ENCODE data around the gene OR4N5. TPM values are rescaled to one million over a fixed set of nuclear protein-coding genes. Genes with fewer than 3 reads are reported as not detected.
"Not testable (repeated sequence)": the region's sequence is repeated elsewhere in the genome, so short reads cannot be mapped to it uniquely, and the experiment has no call there.

Gene OR4N5, protein sequence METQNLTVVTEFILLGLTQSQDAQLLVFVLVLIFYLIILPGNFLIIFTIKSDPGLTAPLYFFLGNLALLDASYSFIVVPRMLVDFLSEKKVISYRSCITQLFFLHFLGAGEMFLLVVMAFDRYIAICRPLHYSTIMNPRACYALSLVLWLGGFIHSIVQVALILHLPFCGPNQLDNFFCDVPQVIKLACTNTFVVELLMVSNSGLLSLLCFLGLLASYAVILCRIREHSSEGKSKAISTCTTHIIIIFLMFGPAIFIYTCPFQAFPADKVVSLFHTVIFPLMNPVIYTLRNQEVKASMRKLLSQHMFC
- not detected for polyA plus RNA-seq (2013)

DNA sequence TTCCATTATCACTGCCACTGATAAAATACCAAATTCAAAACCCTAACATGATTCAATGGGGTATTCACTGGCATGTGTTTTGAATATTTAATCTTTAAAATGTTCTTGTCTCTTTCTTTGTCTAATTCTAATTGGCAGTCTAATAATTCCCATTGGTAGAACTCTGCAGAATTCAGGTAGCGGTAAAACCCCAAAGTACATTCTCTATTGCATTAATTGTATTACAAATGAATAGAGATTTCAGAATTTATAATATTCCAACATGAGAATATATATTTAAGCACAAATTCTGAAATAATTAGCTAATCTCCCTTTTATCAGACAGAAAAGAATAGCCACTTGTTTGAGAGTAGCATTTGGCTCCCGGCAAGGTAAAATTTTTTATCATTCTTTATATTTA, at the start of gene OR4N5:
Gene OR4N5 (plus strand): TSS at position 301 of the 400 bp plus-strand sequence. CDS start 4,916 bp downstream, outside the sequence.
- no peak for DNase-seq
- WGBS (ENCODE audit: insufficient coverage), result no CpG with 5 or more reads among the region's 2 CpGs
- H3K9me3 ChIP-seq (ENCODE audit: control extremely low read depth in 1 of 5, control insufficient read depth in 4 of 5, insufficient read depth in 2 of 5, low read depth in 1 of 5, low read length in 4 of 5), result peaks cover 0 to 2% (median 0%) of the 10 kb centered on the region in 5 experiments

DNA sequence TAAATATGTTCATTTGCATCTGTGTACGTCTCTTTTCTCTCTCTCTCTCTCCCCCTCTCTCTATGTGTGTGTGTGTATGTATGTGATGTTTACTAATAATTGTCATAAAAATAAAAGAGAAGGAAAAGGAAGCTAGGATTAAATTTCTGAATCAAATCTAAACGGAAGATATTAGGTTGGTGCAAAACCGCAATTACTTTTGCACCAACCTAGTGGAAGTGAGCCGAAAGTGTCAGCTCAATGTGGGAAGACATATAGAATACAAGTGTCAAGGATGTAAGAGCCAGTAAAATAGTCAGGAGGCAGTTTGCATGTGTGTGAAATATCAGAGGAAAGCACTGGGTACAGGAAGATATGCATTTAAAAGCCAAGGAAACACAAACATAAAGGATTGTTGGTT, 46.6 kb upstream of the OR4N5 start:
- CTCF ChIA-PET, result no interaction called here
- POLR2A ChIA-PET, result no interaction called here
- 65% methylated on average over 2 of the region's 4 CpGs for WGBS (ENCODE audit: insufficient coverage)

More for the DNA sequence above, at the start of gene OR4N5:
- no peak within 1 kb of the TSS for H3K4me3 ChIP-seq (ENCODE audit: control insufficient read depth in 1 of 7, extremely low read depth in 1 of 7, insufficient read depth in 4 of 7, low read depth in 2 of 7, low read length in 6 of 7)
- ChIA-PET CTCF (no interaction called here), POLR2A (no interaction called here)
- H3K36me3 ChIP-seq (ENCODE audit: control insufficient read depth in 4 of 4, insufficient read depth in 4 of 4, low read length in 3 of 4), result no peaks in the 10 kb centered on the region
- no peak within 1 kb of the TSS for H3K27ac ChIP-seq (ENCODE audit: insufficient read depth in 1 of 2, low read depth in 1 of 2, low read length in 2 of 2, poor library complexity in 1 of 2, severe bottlenecking in 2 of 2)
- H3K4me1 ChIP-seq (ENCODE audit: control extremely low read depth in 1 of 4, control insufficient read depth in 4 of 4, insufficient read depth in 4 of 4, low read length in 3 of 4), result no peaks in the 10 kb centered on the region
- no peaks in the 10 kb centered on the region for H3K27me3 ChIP-seq (replicated peaks in 2 of 5; ENCODE audit: control insufficient read depth in 4 of 5, insufficient read depth in 5 of 5, low read length in 4 of 5)

DNA sequence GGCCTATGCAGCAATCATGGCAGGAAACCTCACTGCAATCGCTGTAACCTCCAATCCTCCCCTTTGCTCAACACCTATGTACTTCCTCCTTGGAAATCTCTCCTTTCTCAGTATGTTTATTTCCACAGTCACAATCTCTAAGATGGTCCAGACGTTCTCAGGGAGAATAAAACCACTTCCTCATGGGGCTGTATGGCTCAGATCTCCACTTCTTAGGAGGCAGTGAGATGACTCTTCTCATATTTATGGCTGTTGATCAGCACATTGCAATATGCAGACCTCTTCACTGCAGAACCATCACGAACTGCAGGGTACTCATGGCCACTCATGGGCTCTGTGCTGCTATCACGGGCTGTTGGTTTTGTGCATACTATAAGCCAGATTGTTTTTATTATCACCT, 45.2 kb upstream of the OR4N5 start:
- Histone ChIP-seq H3K9me3 (ENCODE audit: control extremely low read depth in 1 of 5, control insufficient read depth in 4 of 5, insufficient read depth in 2 of 5, low read depth in 1 of 5, low read length in 4 of 5) (no peaks in the 10 kb centered on the region), H3K4me3 (ENCODE audit: control insufficient read depth in 1 of 7, extremely low read depth in 1 of 7, insufficient read depth in 4 of 7, low read depth in 2 of 7, low read length in 6 of 7) (no peak overlapping the region), H3K27ac (ENCODE audit: insufficient read depth in 1 of 2, low read depth in 1 of 2, low read length in 2 of 2, poor library complexity in 1 of 2, severe bottlenecking in 2 of 2) (no peak overlapping the region), H3K36me3 (ENCODE audit: control insufficient read depth in 4 of 4, insufficient read depth in 4 of 4, low read length in 3 of 4) (no peaks in the 10 kb centered on the region), H3K4me1 (ENCODE audit: control extremely low read depth in 1 of 4, control insufficient read depth in 4 of 4, insufficient read depth in 4 of 4, low read length in 3 of 4) (no peaks in the 10 kb centered on the region), H3K27me3 (replicated peaks in 2 of 5; ENCODE audit: control insufficient read depth in 4 of 5, insufficient read depth in 5 of 5, low read length in 4 of 5) (no peaks in the 10 kb centered on the region)
- WGBS (ENCODE audit: insufficient coverage), result 35% methylated on average over 4 of the region's 4 CpGs
- peak in 2 of 3 donors; percentile 6 to 8 for DNase-seq
- ChIA-PET CTCF (no interaction called here), POLR2A (no interaction called here)

More for the DNA sequence above, 46.6 kb upstream of the OR4N5 start:
- Histone ChIP-seq H3K9me3 (ENCODE audit: control extremely low read depth in 1 of 5, control insufficient read depth in 4 of 5, insufficient read depth in 2 of 5, low read depth in 1 of 5, low read length in 4 of 5) (no peaks in the 10 kb centered on the region), H3K4me3 (ENCODE audit: control insufficient read depth in 1 of 7, extremely low read depth in 1 of 7, insufficient read depth in 4 of 7, low read depth in 2 of 7, low read length in 6 of 7) (no peak overlapping the region), H3K27me3 (replicated peaks in 2 of 5; ENCODE audit: control insufficient read depth in 4 of 5, insufficient read depth in 5 of 5, low read length in 4 of 5) (no peaks in the 10 kb centered on the region), H3K4me1 (ENCODE audit: control extremely low read depth in 1 of 4, control insufficient read depth in 4 of 4, insufficient read depth in 4 of 4, low read length in 3 of 4) (no peaks in the 10 kb centered on the region), H3K36me3 (ENCODE audit: control insufficient read depth in 4 of 4, insufficient read depth in 4 of 4, low read length in 3 of 4) (no peaks in the 10 kb centered on the region), H3K27ac (ENCODE audit: insufficient read depth in 1 of 2, low read depth in 1 of 2, low read length in 2 of 2, poor library complexity in 1 of 2, severe bottlenecking in 2 of 2) (no peak overlapping the region)
- DNase-seq, result no peak

DNA sequence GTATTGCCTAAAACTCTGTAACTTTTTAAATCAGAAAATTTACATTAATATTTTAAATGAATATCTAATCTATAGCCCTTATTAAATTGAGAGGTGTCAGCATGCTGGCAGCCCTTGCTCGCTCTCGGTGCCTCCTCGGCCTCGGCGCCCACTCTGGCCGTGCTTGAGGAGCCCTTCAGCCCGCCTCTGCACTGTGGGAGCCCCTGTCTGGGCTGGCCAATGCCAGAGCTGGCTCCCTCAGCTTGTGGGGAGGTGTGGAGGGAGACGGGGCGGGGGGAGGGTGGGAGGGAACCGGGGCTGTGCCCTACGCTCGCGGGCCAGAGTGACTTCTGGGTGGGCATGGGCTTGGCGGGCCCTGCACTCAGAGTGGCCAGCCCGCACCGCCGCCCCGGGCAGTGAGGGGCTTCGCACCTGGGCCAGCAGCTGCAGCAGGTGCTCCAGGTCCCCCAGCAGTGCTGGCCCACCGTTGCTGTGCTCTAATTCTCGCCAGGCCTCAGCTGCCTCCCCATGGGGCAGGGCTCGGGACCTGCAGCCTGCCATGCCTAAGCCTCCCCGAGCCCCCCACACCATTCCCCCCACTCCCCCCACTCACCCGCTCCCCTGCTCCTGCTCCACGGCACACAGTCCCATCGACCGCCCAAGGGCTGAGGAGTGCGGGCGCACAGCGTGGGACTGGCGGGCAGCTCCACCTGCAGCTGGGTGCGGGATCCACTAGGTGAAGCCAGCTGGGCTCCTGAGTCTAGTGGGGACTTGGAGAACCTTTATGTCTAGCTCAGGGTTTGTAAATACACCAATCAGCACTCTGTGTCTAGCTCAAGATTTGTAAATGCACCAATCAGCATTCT, 39.5 kb upstream of the OR4N5 start:
- H3K36me3 ChIP-seq (ENCODE audit: control insufficient read depth in 4 of 4, insufficient read depth in 4 of 4, low read length in 3 of 4); H3K9me3 ChIP-seq (ENCODE audit: control extremely low read depth in 1 of 5, control insufficient read depth in 4 of 5, insufficient read depth in 2 of 5, low read depth in 1 of 5, low read length in 4 of 5); CTCF ChIA-PET; H3K4me3 ChIP-seq (ENCODE audit: control insufficient read depth in 1 of 7, extremely low read depth in 1 of 7, insufficient read depth in 4 of 7, low read depth in 2 of 7, low read length in 6 of 7); POLR2A ChIA-PET; H3K4me1 ChIP-seq (ENCODE audit: control extremely low read depth in 1 of 4, control insufficient read depth in 4 of 4, insufficient read depth in 4 of 4, low read length in 3 of 4); H3K27me3 ChIP-seq (replicated peaks in 2 of 5; ENCODE audit: control insufficient read depth in 4 of 5, insufficient read depth in 5 of 5, low read length in 4 of 5); H3K27ac ChIP-seq (ENCODE audit: insufficient read depth in 1 of 2, low read depth in 1 of 2, low read length in 2 of 2, poor library complexity in 1 of 2, severe bottlenecking in 2 of 2); DNase-seq: not testable (repeated sequence)
- WGBS (ENCODE audit: insufficient coverage), result 91% methylated on average over 18 of the region's 32 CpGs

DNA sequence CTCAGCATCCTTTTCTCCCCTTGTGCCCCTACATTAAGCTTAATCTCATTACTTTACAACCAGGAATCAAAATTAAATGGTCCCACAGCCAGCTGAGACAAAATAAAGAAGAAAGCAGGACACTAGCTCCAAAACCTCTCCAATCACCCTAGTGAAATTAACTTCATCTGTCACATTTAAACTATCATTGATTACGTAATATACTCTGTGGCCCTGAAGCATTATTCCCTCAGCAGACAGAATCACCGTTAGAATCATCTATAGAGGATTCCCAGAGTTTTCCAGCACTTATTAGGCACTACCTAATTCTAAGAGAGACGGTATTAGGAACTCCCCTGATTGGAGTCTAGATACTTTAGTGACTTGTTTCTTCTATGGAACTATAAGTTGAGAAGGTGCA, 28.2 kb upstream of the OR4N5 start, which contains the start of gene OR4K17:
Gene OR4K17 (plus strand): TSS at position 302 of the 400 bp plus-strand sequence. CDS start 6,761 bp downstream, outside the sequence.
- POLR2A ChIA-PET, result no interaction called here

DNA sequence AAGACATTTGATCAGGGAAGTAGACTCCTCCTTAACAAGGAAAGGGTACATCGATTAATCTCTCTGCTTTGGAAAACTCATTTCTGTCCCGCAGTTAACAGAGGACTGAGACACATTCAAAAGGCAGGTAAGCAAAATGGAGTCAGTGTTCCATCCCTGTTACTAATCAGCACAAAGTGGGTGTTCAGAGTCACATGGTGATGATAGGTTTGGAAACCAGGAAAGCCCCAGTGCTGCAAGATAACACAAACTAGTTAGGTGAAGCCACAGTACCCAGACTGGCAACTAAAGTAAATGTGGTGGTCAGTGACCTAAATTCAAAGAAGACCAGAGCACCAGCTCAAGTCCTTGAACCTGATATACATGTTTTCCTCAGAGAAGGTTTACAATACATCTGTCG, 26.3 kb upstream of the OR4N5 start:
- no peak overlapping the region for H3K27ac ChIP-seq (ENCODE audit: insufficient read depth in 1 of 2, low read depth in 1 of 2, low read length in 2 of 2, poor library complexity in 1 of 2, severe bottlenecking in 2 of 2)
- H3K4me3 ChIP-seq (ENCODE audit: control insufficient read depth in 1 of 7, extremely low read depth in 1 of 7, insufficient read depth in 4 of 7, low read depth in 2 of 7, low read length in 6 of 7), result no peak overlapping the region
- POLR2A ChIA-PET, result no interaction called here
- H3K4me1 ChIP-seq (ENCODE audit: control extremely low read depth in 1 of 4, control insufficient read depth in 4 of 4, insufficient read depth in 4 of 4, low read length in 3 of 4), result no peaks in the 10 kb centered on the region
- WGBS (ENCODE audit: insufficient coverage), result 95% methylated on average over 2 of the region's 3 CpGs
- DNase-seq, result no peak
- peaks cover 0 to 2% (median 0%) of the 10 kb centered on the region in 5 experiments for H3K9me3 ChIP-seq (ENCODE audit: control extremely low read depth in 1 of 5, control insufficient read depth in 4 of 5, insufficient read depth in 2 of 5, low read depth in 1 of 5, low read length in 4 of 5)
- CTCF ChIA-PET, result no interaction called here
- H3K27me3 ChIP-seq (replicated peaks in 2 of 5; ENCODE audit: control insufficient read depth in 4 of 5, insufficient read depth in 5 of 5, low read length in 4 of 5), result no peaks in the 10 kb centered on the region
- H3K36me3 ChIP-seq (ENCODE audit: control insufficient read depth in 4 of 4, insufficient read depth in 4 of 4, low read length in 3 of 4), result no peaks in the 10 kb centered on the region

More for the DNA sequence above, 28.2 kb upstream of the OR4N5 start, which contains the start of gene OR4K17:
- Histone ChIP-seq H3K9me3 (ENCODE audit: control extremely low read depth in 1 of 5, control insufficient read depth in 4 of 5, insufficient read depth in 2 of 5, low read depth in 1 of 5, low read length in 4 of 5) (no peaks in the 10 kb centered on the region), H3K4me3 (ENCODE audit: control insufficient read depth in 1 of 7, extremely low read depth in 1 of 7, insufficient read depth in 4 of 7, low read depth in 2 of 7, low read length in 6 of 7) (no peak within 1 kb of the TSS), H3K27me3 (replicated peaks in 2 of 5; ENCODE audit: control insufficient read depth in 4 of 5, insufficient read depth in 5 of 5, low read length in 4 of 5) (no peaks in the 10 kb centered on the region), H3K36me3 (ENCODE audit: control insufficient read depth in 4 of 4, insufficient read depth in 4 of 4, low read length in 3 of 4) (no peaks in the 10 kb centered on the region), H3K4me1 (ENCODE audit: control extremely low read depth in 1 of 4, control insufficient read depth in 4 of 4, insufficient read depth in 4 of 4, low read length in 3 of 4) (no peaks in the 10 kb centered on the region), H3K27ac (ENCODE audit: insufficient read depth in 1 of 2, low read depth in 1 of 2, low read length in 2 of 2, poor library complexity in 1 of 2, severe bottlenecking in 2 of 2) (no peak within 1 kb of the TSS)
- CTCF ChIA-PET, result no interaction called here
- no peak for DNase-seq
- 68% methylated on average over 2 of the region's 3 CpGs for WGBS (ENCODE audit: insufficient coverage)

DNA sequence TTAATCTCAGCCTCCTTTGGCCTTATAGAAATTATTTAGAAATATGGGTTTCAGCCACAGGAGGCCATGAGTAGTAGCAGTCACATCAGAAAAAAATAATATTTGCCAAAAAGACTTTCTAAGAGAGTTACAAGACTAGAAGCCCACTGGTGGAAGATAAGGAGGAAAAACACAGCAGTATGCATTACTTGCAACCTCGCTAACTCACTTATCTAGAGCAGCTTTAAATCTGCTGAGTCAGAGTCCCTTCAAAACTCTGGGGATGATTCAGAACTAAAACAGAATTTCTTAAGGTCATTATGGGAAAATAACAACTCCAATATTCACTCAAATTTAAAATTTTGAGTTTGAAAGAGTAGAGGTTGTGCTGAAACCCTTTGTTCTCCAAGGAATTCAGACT, 21.9 kb upstream of the OR4N5 start:
- Histone ChIP-seq H3K4me3 (ENCODE audit: control insufficient read depth in 1 of 7, extremely low read depth in 1 of 7, insufficient read depth in 4 of 7, low read depth in 2 of 7, low read length in 6 of 7) (no peak overlapping the region), H3K4me1 (ENCODE audit: control extremely low read depth in 1 of 4, control insufficient read depth in 4 of 4, insufficient read depth in 4 of 4, low read length in 3 of 4) (no peaks in the 10 kb centered on the region), H3K9me3 (ENCODE audit: control extremely low read depth in 1 of 5, control insufficient read depth in 4 of 5, insufficient read depth in 2 of 5, low read depth in 1 of 5, low read length in 4 of 5) (peaks cover 2 to 27% (median 5%) of the 10 kb centered on the region in 5 experiments), H3K27me3 (replicated peaks in 2 of 5; ENCODE audit: control insufficient read depth in 4 of 5, insufficient read depth in 5 of 5, low read length in 4 of 5) (no peaks in the 10 kb centered on the region), H3K36me3 (ENCODE audit: control insufficient read depth in 4 of 4, insufficient read depth in 4 of 4, low read length in 3 of 4) (no peaks in the 10 kb centered on the region), H3K27ac (ENCODE audit: insufficient read depth in 1 of 2, low read depth in 1 of 2, low read length in 2 of 2, poor library complexity in 1 of 2, severe bottlenecking in 2 of 2) (no peak overlapping the region)
- no CpG with 5 or more reads among the region's 1 CpG for WGBS (ENCODE audit: insufficient coverage)
- ChIA-PET CTCF (no interaction called here), POLR2A (no interaction called here)
- DNase-seq, result no peak

Data from common myeloid progenitor, CD34-positive (primary cell).